T-helper 2 cell treated with Interferon-gamma antibody and Interleukin-4, amounts not matched to agents 5 μg/mL and 100 μg/mL, for 36 hours (primary cell): Measurements from ENCODE around the gene RAPGEF2.
"Not testable (repeated sequence)": the region's sequence is repeated elsewhere in the genome, so short reads cannot be mapped to it uniquely, and the experiment has no call there.

ENCODE experiments used
- DNase-seq: peaks from one replicate; pipeline ENCODE4 v3.0.0; 2021; ENCODE audit warnings: low spot score
- H3K27ac Mint-ChIP-seq: one replicate; pipeline ENCODE4 v1.8.0; 2021; ENCODE audit warnings: mild to moderate bottlenecking, mixed read lengths
- H3K27me3 Mint-ChIP-seq: one replicate; pipeline ENCODE4 v1.8.0; 2021; ENCODE audit warnings: low read depth, mixed read lengths
- H3K36me3 Mint-ChIP-seq: one replicate; pipeline ENCODE4 v1.8.0; 2021; ENCODE audit warnings: low read depth, mixed read lengths
- H3K4me1 Mint-ChIP-seq: one replicate; pipeline ENCODE4 v1.8.0; 2021; ENCODE audit warnings: low read depth, mixed read lengths
- H3K4me3 Mint-ChIP-seq: one replicate; pipeline ENCODE4 v1.8.0; 2022; ENCODE audit warnings: mild to moderate bottlenecking, moderate library complexity, mixed read lengths
- H3K9me3 Mint-ChIP-seq: one replicate; pipeline ENCODE4 v1.8.0; 2021; ENCODE audit warnings: mixed read lengths

Gene RAPGEF2

GRCh38 chr4:159171287-159171686, 68.4 kb downstream of the RAPGEF2 start:
- Mint-ChIP-seq H3K36me3 (no peaks in the 10 kb centered on the region), H3K4me3 (no peak overlapping the region), H3K4me1 (peaks cover 19% of the 10 kb centered on the region), H3K9me3 (no peaks in the 10 kb centered on the region), H3K27me3 (peaks cover 24% of the 10 kb centered on the region), H3K27ac (no peak overlapping the region)
- no peak for DNase-seq

DNA sequence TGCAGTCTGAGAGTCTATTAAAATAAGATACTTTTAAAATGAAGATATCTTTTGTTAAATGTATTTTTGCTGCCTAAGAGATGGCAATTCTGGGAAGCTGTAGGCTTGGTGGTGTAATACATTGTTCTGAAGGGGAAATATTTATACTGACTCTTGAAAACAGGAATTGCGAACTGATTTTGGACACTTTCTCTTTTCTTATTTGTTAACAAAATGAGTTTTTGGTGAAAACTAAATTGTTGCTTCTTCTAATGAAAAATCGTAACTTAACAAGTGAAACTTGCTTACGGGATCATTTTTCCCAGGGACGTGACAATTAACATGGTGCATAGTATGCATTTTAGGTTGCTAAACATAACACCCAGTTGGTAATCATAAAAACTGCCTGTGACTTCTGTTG, 71.0 kb downstream of the RAPGEF2 start:
- Mint-ChIP-seq H3K4me1 (peaks cover 19% of the 10 kb centered on the region), H3K4me3 (no peak overlapping the region), H3K27me3 (peaks cover 24% of the 10 kb centered on the region), H3K36me3 (no peaks in the 10 kb centered on the region), H3K27ac (no peak overlapping the region), H3K9me3 (no peaks in the 10 kb centered on the region)
- no peak for DNase-seq

- peaks cover 24% of the 10 kb centered on the region for H3K27me3 Mint-ChIP-seq
- H3K36me3 Mint-ChIP-seq: no peaks in the 10 kb centered on the region
- H3K4me3 Mint-ChIP-seq: no peak overlapping the region
- DNase-seq: no peak
- H3K27ac Mint-ChIP-seq: no peak overlapping the region
- H3K9me3 Mint-ChIP-seq: no peaks in the 10 kb centered on the region
- peaks cover 24% of the 10 kb centered on the region for H3K4me1 Mint-ChIP-seq
These were observed 71.8 kb downstream of the RAPGEF2 start for GRCh38 chr4:159174645-159175084.

DNA sequence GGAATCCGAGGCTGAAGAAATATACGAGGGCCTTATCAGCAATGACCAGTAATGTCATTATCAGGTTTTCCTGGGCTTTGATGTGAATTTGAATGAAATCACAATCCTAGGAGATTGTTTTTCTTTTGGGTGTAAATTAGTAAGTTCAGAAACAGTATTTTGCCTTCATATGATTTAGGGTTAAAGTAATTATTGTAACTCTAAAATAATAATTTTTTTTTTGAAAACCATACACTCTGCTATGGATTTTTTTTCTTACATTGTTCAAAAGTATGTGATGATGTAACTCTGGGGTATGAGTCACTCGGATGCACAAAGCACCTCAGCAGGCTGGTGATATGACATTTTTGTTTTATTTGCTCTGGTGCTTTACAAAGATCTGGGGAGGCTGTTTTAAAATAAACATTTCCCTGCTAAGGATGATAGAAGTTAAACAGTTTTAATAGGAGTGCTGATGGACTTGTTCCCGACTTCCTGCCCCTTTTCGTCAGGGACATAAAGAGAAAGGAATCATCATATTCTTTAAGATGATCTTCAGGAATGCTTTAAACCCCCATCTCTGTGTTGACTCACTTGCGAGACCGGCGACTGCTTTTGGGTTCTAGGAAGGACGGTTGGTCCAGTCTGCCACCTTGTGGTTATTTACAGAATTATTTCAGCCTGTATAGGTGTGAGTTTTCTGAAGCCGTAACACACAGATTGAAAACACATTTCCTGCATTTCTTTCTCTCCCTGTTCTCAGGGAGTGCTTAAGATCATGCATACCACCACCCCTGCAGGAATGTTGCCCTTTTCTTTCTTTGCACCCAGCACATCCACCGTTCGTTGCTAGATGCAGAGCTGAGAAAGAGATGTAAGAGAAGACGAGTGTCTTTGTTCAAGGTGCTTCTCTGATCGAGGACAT, 72.5 kb downstream of the RAPGEF2 start:
- Mint-ChIP-seq H3K36me3 (no peaks in the 10 kb centered on the region), H3K4me1 (peaks cover 19% of the 10 kb centered on the region), H3K4me3 (no peak overlapping the region), H3K27ac (no peak overlapping the region), H3K9me3 (no peaks in the 10 kb centered on the region), H3K27me3 (peaks cover 24% of the 10 kb centered on the region)
- DNase-seq: peak; percentile 47

DNA sequence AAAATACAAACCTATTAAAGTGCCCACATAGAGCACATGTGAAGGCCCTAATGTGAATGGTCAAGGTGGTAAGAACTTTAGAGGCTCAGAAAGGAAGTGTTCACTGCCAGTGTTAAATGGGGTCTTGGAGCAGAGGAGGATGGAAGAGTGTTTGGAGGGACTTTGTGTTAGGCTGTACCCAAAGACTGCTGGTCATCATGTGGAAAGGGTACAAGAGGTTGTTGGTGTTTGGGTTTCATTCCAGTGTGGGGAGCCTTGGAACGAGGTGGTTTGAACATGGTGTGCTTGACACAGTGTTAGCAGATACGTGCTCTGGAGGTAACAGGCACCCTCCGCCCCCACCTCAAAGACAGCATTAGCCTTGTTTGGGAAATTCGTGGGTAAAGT, 73.1 kb downstream of the RAPGEF2 start:
- Mint-ChIP-seq H3K27ac (no peak overlapping the region), H3K36me3 (no peaks in the 10 kb centered on the region), H3K9me3 (no peaks in the 10 kb centered on the region), H3K4me1 (peaks cover 19% of the 10 kb centered on the region), H3K27me3 (peaks cover 22% of the 10 kb centered on the region), H3K4me3 (no peak overlapping the region)
- DNase-seq: no peak

GRCh38 chr4:159177265-159178150, 74.6 kb downstream of the RAPGEF2 start:
- Mint-ChIP-seq H3K36me3 (no peaks in the 10 kb centered on the region), H3K27me3 (peaks cover 16% of the 10 kb centered on the region), H3K4me3 (no peak overlapping the region), H3K9me3 (no peaks in the 10 kb centered on the region), H3K27ac (no peak overlapping the region), H3K4me1 (peaks cover 14% of the 10 kb centered on the region)
- DNase-seq: no peak

DNA sequence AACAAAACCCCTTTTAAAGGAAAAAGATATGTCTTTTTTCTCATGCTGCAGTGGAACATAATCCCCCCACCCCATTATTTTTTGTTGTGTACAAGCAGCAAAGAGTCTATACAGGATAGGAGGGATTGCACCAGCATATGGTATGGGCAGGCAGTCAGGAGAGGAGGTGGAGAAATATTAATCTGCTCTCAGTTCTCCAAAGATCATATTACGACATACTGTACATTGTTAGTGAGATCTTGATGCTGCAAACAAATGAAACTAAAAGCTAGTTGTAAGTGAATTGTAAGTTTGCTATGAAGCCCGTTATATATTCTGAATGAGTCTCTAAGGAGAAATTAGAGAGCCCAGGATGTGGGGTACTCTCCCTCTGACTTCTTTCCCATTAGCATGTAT, 75.3 kb downstream of the RAPGEF2 start:
- Mint-ChIP-seq H3K36me3 (no peaks in the 10 kb centered on the region), H3K4me1 (peaks cover 14% of the 10 kb centered on the region), H3K9me3 (no peaks in the 10 kb centered on the region), H3K4me3 (no peak overlapping the region), H3K27ac (no peak overlapping the region), H3K27me3 (peaks cover 15% of the 10 kb centered on the region)
- no peak for DNase-seq

DNA sequence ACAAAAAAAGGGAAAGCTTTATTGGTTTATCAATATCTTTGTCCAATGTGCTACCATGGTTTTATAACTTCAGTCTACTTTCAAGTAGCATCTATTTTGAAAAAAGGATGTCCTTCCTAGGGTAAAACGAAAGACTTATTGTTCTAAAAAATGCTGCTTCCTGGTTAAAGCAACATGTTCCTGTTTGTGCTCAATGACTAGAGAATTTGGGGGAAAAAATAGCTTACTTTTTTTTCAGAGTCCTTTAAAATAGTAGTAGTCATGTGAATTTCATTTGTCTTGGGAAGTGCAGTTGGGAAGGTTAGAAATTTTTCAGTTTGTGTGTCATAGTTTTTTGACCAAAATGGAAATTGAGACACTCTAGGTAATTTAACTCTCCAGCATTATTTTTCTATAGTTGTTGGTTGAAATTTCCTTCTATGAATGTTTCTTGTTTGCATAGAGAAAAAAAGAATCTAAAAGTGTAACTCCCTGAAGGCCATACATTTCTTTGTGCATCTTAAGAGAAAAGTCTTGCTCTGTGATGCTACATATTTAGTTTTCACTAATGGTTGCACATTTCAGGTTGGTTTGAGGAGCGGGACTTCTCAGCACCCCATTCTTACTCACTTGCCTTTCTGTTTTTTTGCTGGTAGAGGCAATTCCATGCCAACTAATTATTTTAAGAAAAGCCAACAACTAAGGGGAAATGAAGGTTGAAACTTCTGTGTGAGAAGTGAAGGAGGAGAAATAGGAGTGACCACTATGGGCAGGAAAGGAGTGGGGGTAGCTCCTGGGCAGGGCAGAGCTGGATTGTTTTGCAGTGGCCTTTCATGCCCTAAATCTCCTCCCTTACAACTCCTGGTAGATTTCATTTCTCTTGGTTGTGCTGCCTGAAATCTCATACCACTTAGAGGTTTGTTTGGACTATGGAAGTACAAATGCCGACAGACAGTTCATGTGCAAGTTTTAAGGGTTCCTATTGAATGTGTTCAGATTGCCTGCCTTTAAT, 76.4 kb downstream of the RAPGEF2 start:
- no peak overlapping the region for H3K27ac Mint-ChIP-seq
- no peak for DNase-seq
- no peak overlapping the region for H3K4me3 Mint-ChIP-seq
- H3K9me3 Mint-ChIP-seq: no peaks in the 10 kb centered on the region
- H3K27me3 Mint-ChIP-seq: peaks cover 8% of the 10 kb centered on the region
- H3K4me1 Mint-ChIP-seq: peaks cover 14% of the 10 kb centered on the region
- no peaks in the 10 kb centered on the region for H3K36me3 Mint-ChIP-seq

- H3K27ac Mint-ChIP-seq, H3K27me3 Mint-ChIP-seq, DNase-seq, H3K9me3 Mint-ChIP-seq, H3K4me3 Mint-ChIP-seq, H3K4me1 Mint-ChIP-seq, H3K36me3 Mint-ChIP-seq: not testable (repeated sequence)
These were observed 81.2 kb downstream of the RAPGEF2 start for GRCh38 chr4:159183885-159184605.

GRCh38 chr4:159185591-159186023, 82.7 kb downstream of the RAPGEF2 start:
- H3K9me3 Mint-ChIP-seq: no peaks in the 10 kb centered on the region
- no peaks in the 10 kb centered on the region for H3K27me3 Mint-ChIP-seq
- H3K36me3 Mint-ChIP-seq: no peaks in the 10 kb centered on the region
- DNase-seq: no peak
- peaks cover 3% of the 10 kb centered on the region for H3K4me1 Mint-ChIP-seq
- no peak overlapping the region for H3K27ac Mint-ChIP-seq
- H3K4me3 Mint-ChIP-seq: no peak overlapping the region

DNA sequence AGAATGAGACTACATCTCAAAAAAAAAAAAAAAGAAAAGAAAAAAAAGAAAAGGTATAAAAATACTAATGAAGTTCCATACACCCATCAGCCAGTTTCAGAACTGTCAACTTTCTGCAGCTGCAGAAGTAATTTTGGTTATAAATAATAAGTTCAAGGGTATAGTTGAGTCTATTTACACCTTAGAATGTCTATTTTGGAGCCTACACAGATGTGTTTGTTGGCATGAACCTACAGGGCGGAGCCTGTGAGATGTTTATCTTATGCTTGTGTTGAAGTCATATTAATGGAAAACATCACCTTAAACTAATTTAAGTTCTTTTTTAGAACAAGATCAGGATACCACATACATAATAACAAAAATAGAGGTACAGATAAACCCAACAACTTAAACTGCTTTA, 85.8 kb downstream of the RAPGEF2 start:
- H3K4me3 Mint-ChIP-seq: no peak overlapping the region
- no peaks in the 10 kb centered on the region for H3K9me3 Mint-ChIP-seq
- H3K4me1 Mint-ChIP-seq: peaks cover 3% of the 10 kb centered on the region
- no peaks in the 10 kb centered on the region for H3K36me3 Mint-ChIP-seq
- H3K27ac Mint-ChIP-seq: no peak overlapping the region
- no peaks in the 10 kb centered on the region for H3K27me3 Mint-ChIP-seq
- DNase-seq: no peak

GRCh38 chr4:159190651-159191050, 87.8 kb downstream of the RAPGEF2 start:
- DNase-seq: no peak
- Mint-ChIP-seq H3K36me3 (no peaks in the 10 kb centered on the region), H3K4me1 (no peaks in the 10 kb centered on the region), H3K27ac (no peak overlapping the region), H3K9me3 (no peaks in the 10 kb centered on the region), H3K4me3 (no peak overlapping the region), H3K27me3 (no peaks in the 10 kb centered on the region)

DNA sequence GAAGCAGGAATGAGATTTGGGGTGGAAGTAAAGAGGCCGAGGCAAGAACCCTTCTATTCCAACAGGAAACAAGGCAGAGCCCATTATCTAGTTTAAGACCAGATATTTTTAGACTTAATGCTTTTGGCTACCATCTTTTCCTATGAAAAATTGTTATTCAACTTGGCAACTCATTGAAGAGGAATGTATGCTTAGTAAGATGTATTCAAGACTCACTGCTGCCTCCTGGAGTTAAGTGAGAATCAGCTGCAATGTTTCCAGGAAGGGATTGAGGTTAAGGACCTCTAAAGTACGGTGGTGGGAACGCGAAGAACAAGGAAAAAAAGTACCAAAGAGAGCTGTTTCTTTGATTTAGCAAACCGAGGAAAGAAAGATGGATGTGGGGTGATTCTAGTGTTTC, 89.1 kb downstream of the RAPGEF2 start:
- Mint-ChIP-seq H3K4me1 (no peaks in the 10 kb centered on the region), H3K4me3 (no peak overlapping the region), H3K27me3 (no peaks in the 10 kb centered on the region), H3K27ac (no peak overlapping the region), H3K9me3 (no peaks in the 10 kb centered on the region), H3K36me3 (no peaks in the 10 kb centered on the region)
- no peak for DNase-seq
